H9 (cell line): ENCODE data around the gene PHF21B. TPM values are rescaled to one million over a fixed set of nuclear protein-coding genes. Genes with fewer than 3 reads are reported as not detected.

Experiments
- DNase-seq: peaks from one replicate; pipeline ENCODE4 v3.0.0-alpha.2; 2017
- H2AFZ ChIP-seq: one replicate; pipeline ENCODE4 v1.6.1; 2013; ENCODE audit warnings: mild to moderate bottlenecking, low read length, control low read depth, moderate library complexity
- H2AK5ac ChIP-seq: 2 replicates; pipeline ENCODE4 v1.6.1; 2013; ENCODE audit warnings: low read length, control low read depth, mixed read lengths; ENCODE audit not compliant: insufficient read length
- H2BK120ac ChIP-seq: one replicate; pipeline ENCODE4 v1.6.1; 2013; ENCODE audit warnings: low read depth, mild to moderate bottlenecking, low read length, control low read depth, inconsistent platforms; ENCODE audit not compliant: poor library complexity, severe bottlenecking
- H2BK12ac ChIP-seq: 2 replicates; pipeline ENCODE4 v1.6.1; 2013; ENCODE audit warnings: low read length, control low read depth, mixed read lengths, low read depth; ENCODE audit not compliant: insufficient read length
- H2BK15ac ChIP-seq: 2 replicates; pipeline ENCODE4 v1.6.1; 2013; ENCODE audit warnings: low read depth, low read length, control low read depth
- H2BK20ac ChIP-seq: one replicate; pipeline ENCODE4 v1.6.1; 2013; ENCODE audit warnings: low read depth, mild to moderate bottlenecking, low read length, control low read depth, inconsistent platforms; ENCODE audit not compliant: poor library complexity, severe bottlenecking
- H2BK5ac ChIP-seq: 2 replicates; pipeline ENCODE4 v1.6.1; 2013; ENCODE audit warnings: low read length, control low read depth, mixed read lengths; ENCODE audit not compliant: insufficient read length
- H3K14ac ChIP-seq: 2 replicates; pipeline ENCODE4 v1.6.1; 2013; ENCODE audit warnings: low read length, control low read depth; ENCODE audit not compliant: insufficient read depth
- H3K18ac ChIP-seq: 2 replicates; pipeline ENCODE4 v1.6.1; 2013; ENCODE audit warnings: low read depth, mild to moderate bottlenecking, mixed read lengths, low read length, control low read depth; ENCODE audit not compliant: insufficient read length
- H3K23ac ChIP-seq: 2 replicates; pipeline ENCODE4 v1.6.1; 2013; ENCODE audit warnings: low read length, control low read depth, mixed read lengths, low read depth; ENCODE audit not compliant: insufficient read length
- H3K23me2 ChIP-seq: 2 replicates; pipeline ENCODE4 v1.6.1; 2013; ENCODE audit warnings: low read depth, mild to moderate bottlenecking, mixed read lengths, low read length, control low read depth; ENCODE audit not compliant: insufficient read length, poor library complexity, severe bottlenecking
- H3K27ac ChIP-seq: 2 replicates; pipeline ENCODE4 v1.5.1; 2013; ENCODE audit warnings: low read length, control low read depth, mixed read lengths, low read depth; ENCODE audit not compliant: insufficient read length
- H3K27me3 ChIP-seq: 2 replicates; pipeline ENCODE4 v1.6.1; 2013; ENCODE audit warnings: low read length, control low read depth, inconsistent platforms; ENCODE audit not compliant: insufficient read depth
- H3K4ac ChIP-seq: 2 replicates; pipeline ENCODE4 v1.6.1; 2013; ENCODE audit warnings: low read depth, mild to moderate bottlenecking, control low read depth, inconsistent platforms, low read length, moderate library complexity
- H3K4me1 ChIP-seq: 2 replicates; pipeline ENCODE4 v1.6.1; 2013; ENCODE audit warnings: low read length, control low read depth, inconsistent platforms; ENCODE audit not compliant: insufficient read depth
- H3K4me2 ChIP-seq: 2 replicates; pipeline ENCODE4 v1.6.1; 2013; ENCODE audit warnings: low read length, control low read depth, mixed read lengths; ENCODE audit not compliant: insufficient read length, insufficient read depth
- H3K56ac ChIP-seq: 2 replicates; pipeline ENCODE4 v1.6.1; 2013; ENCODE audit warnings: low read depth, mild to moderate bottlenecking, mixed read lengths, low read length, control low read depth; ENCODE audit not compliant: insufficient read length
- H3K79me1 ChIP-seq: 2 replicates; pipeline ENCODE4 v1.6.1; 2013; ENCODE audit warnings: low read depth, mild to moderate bottlenecking, moderate library complexity, low read length, control low read depth, inconsistent platforms; ENCODE audit not compliant: insufficient read depth, poor library complexity, severe bottlenecking
- H3K79me2 ChIP-seq: 2 replicates; pipeline ENCODE4 v1.6.1; 2013; ENCODE audit warnings: low read length, control low read depth, inconsistent platforms; ENCODE audit not compliant: insufficient read depth
- H3K9ac ChIP-seq: 2 replicates; pipeline ENCODE4 v1.6.1; 2013; ENCODE audit warnings: low read length, control low read depth, mixed read lengths; ENCODE audit not compliant: insufficient read length; ENCODE audit errors: extremely low read depth
- H3K9me3 ChIP-seq: one replicate; pipeline ENCODE4 v1.6.1; 2013; ENCODE audit warnings: low read depth, low read length, inconsistent platforms; ENCODE audit not compliant: control insufficient read depth
- H3T11ph ChIP-seq: one replicate; pipeline ENCODE4 v1.6.1; 2013; ENCODE audit warnings: mild to moderate bottlenecking, low read length, control low read depth, inconsistent platforms
- H4K20me1 ChIP-seq: one replicate; pipeline ENCODE4 v1.6.1; 2013; ENCODE audit not compliant: control insufficient read depth, insufficient read length, insufficient read depth
- H4K5ac ChIP-seq: 2 replicates; pipeline ENCODE4 v1.6.1; 2013; ENCODE audit warnings: low read depth, mild to moderate bottlenecking, mixed read lengths, low read length, control low read depth; ENCODE audit not compliant: insufficient read length
- H4K8ac ChIP-seq: replicated peaks from 2 replicates; pipeline ENCODE4 v1.6.1; 2013; ENCODE audit warnings: low read length, control low read depth, mixed read lengths, low read depth; ENCODE audit not compliant: insufficient read length
- H4K91ac ChIP-seq: 2 replicates; pipeline ENCODE4 v1.6.1; 2013; ENCODE audit warnings: low read depth, mild to moderate bottlenecking, moderate library complexity, mixed read lengths, low read length, control low read depth; ENCODE audit not compliant: insufficient read length
- H3K27ac Mint-ChIP-seq, 3 experiments: 2 replicates in 2 of 3; 3 replicates in 1 of 3; pipeline ENCODE4 v1.8.0; 2020 to 2021; ENCODE audit warnings: mixed read lengths in 3 of 3, mild to moderate bottlenecking in 1 of 3, moderate library complexity in 1 of 3
- H3K27me3 Mint-ChIP-seq: 2 replicates; pipeline ENCODE4 v1.8.0; 2021; ENCODE audit warnings: low read depth, mild to moderate bottlenecking, moderate library complexity, mixed read lengths
- H3K36me3 Mint-ChIP-seq, 3 experiments: 2 replicates in 2 of 3; 3 replicates in 1 of 3; pipeline ENCODE4 v1.8.0; 2020 to 2021; ENCODE audit warnings: low read depth in 3 of 3, mixed read lengths in 3 of 3; ENCODE audit not compliant: insufficient read depth in 1 of 3
- H3K4me1 Mint-ChIP-seq, 2 experiments: 2 replicates each; pipeline ENCODE4 v1.8.0; 2020; ENCODE audit warnings: mixed read lengths in 2 of 2
- H3K4me3 Mint-ChIP-seq, 2 experiments: 2 replicates in 1 of 2; 3 replicates in 1 of 2; pipeline ENCODE4 v1.8.0; 2020 to 2021; ENCODE audit warnings: mild to moderate bottlenecking in 2 of 2, mixed read lengths in 2 of 2, moderate library complexity in 1 of 2
- H3K9me3 Mint-ChIP-seq, 2 experiments: 2 replicates in 1 of 2; 3 replicates in 1 of 2; pipeline ENCODE4 v1.8.0; 2020; ENCODE audit warnings: mild to moderate bottlenecking in 2 of 2, mixed read lengths in 2 of 2, moderate library complexity in 1 of 2
- WGBS: extraction: QIAGEN DNeasy Blood & Tissue Kit; methylation state at CpG from one replicate; pipeline ENCODE4 v1.1.7; 2013; ENCODE audit warnings: missing lambda C conversion rate, low lambda C conversion rate, mixed read lengths; ENCODE audit not compliant: insufficient read length; ENCODE audit errors: extremely low coverage; 5-methylcytosine and 5-hydroxymethylcytosine counted together
- total RNA-seq: library from RNA; stranded (reverse); gene quantifications from 2 replicates; pipeline ENCODE4 v1.2.1, GENCODE V29; 2021
- TF ChIP-seq, protein P1 (sequence below): fragments of 200-600 bp; sonication (generic); conservative IDR thresholded peaks from 3 replicates; pipeline ENCODE4 v1.8.0; 2021; ENCODE audit warnings: antibody characterized with exemption, mild to moderate bottlenecking

PHF21B gene
- total RNA-seq, 1 experiment from 2014 or later = 60.3 TPM

- H4K5ac ChIP-seq = no peak overlapping the region
- no peak overlapping the region for H2BK12ac ChIP-seq
- H3K23ac ChIP-seq = no peak overlapping the region
- H3K14ac ChIP-seq = no peak overlapping the region
- no peak overlapping the region for H2BK15ac ChIP-seq
- no peaks in the 10 kb centered on the region for H3K79me2 ChIP-seq
- no peak overlapping the region for H3K9ac ChIP-seq
- Mint-ChIP-seq H3K9me3 (peaks cover 10 to 14% of the 10 kb centered on the region in 2 experiments), H3K27me3 (no peaks in the 10 kb centered on the region; the same call in 1 of the 2 replicates), H3K27ac (no peak overlapping the region), H3K36me3 (peaks cover 32 to 51% (median 42%) of the 10 kb centered on the region in 3 experiments), H3K4me3 (no peak overlapping the region), H3K4me1 (no peaks in the 10 kb centered on the region)
- H2BK5ac ChIP-seq = no peak overlapping the region
- no peaks in the 10 kb centered on the region for H3K23me2 ChIP-seq
- no CpG with 5 or more reads among the region's 24 CpGs for WGBS
- H4K8ac ChIP-seq = no peak overlapping the region
- no peak overlapping the region for H3K27ac ChIP-seq
- H2BK120ac ChIP-seq = no peak overlapping the region
- no peak overlapping the region for H3K18ac ChIP-seq
- no peak overlapping the region for H3K4ac ChIP-seq
- no peak overlapping the region for H4K91ac ChIP-seq
- no peaks in the 10 kb centered on the region for H3K9me3 ChIP-seq
- no peak for DNase-seq
- H3K56ac ChIP-seq = no peak overlapping the region
- H3K27me3 ChIP-seq = no peaks in the 10 kb centered on the region
- no peaks in the 10 kb centered on the region for H4K20me1 ChIP-seq
- no peak overlapping the region for H2AFZ ChIP-seq
- no peak overlapping the region for H3K4me2 ChIP-seq
- H3K4me1 ChIP-seq = no peaks in the 10 kb centered on the region
- no peak overlapping the region for H3T11ph ChIP-seq
- no peak overlapping the region for H2BK20ac ChIP-seq
- H2AK5ac ChIP-seq = no peak overlapping the region
- TF ChIP-seq, protein P1, sequence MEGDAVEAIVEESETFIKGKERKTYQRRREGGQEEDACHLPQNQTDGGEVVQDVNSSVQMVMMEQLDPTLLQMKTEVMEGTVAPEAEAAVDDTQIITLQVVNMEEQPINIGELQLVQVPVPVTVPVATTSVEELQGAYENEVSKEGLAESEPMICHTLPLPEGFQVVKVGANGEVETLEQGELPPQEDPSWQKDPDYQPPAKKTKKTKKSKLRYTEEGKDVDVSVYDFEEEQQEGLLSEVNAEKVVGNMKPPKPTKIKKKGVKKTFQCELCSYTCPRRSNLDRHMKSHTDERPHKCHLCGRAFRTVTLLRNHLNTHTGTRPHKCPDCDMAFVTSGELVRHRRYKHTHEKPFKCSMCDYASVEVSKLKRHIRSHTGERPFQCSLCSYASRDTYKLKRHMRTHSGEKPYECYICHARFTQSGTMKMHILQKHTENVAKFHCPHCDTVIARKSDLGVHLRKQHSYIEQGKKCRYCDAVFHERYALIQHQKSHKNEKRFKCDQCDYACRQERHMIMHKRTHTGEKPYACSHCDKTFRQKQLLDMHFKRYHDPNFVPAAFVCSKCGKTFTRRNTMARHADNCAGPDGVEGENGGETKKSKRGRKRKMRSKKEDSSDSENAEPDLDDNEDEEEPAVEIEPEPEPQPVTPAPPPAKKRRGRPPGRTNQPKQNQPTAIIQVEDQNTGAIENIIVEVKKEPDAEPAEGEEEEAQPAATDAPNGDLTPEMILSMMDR = no peak
- H3K79me1 ChIP-seq = no peaks in the 10 kb centered on the region
Observed at GRCh38 chr22:44881624-44882023, 128.2 kb downstream of the PHF21B start.
